ENCODE results near the gene SAMD13. TPM values are rescaled to one million over a fixed set of nuclear protein-coding genes. Genes with fewer than 3 reads are reported as not detected.
A peak's percentile ranks its signal among the peaks of the same experiment; 100 is the strongest.

Gene SAMD13
- total RNA-seq, 2 experiments from 2014 or later = 1.0 to 1.2 TPM

GRCh38 chr1:84363622-84364021, 62.1 kb downstream of the SAMD13 start:
- CTCF ChIA-PET = no interaction called here
- POLR2A ChIA-PET = no interaction called here

GRCh38 chr1:84365225-84366221, 64.0 kb downstream of the SAMD13 start:
- DNase-seq (peak; percentile 27), ATAC-seq (peak; percentile 94)
- no peak overlapping the region for H3K4me3 Mint-ChIP-seq
- intact Hi-C loops (cut with DNase I, micrococcal nuclease) = no loop called here
- no peaks in the 10 kb centered on the region for H3K27me3 Mint-ChIP-seq
- H3K9me3 Mint-ChIP-seq (ENCODE audit: low read depth) = no peaks in the 10 kb centered on the region
- no peaks in the 10 kb centered on the region for H3K36me3 Mint-ChIP-seq (ENCODE audit: low read depth)
- ChIA-PET POLR2A (no interaction called here), CTCF (no interaction called here)
- H3K4me1 Mint-ChIP-seq = peaks cover 10% of the 10 kb centered on the region
- H3K27ac Mint-ChIP-seq = no peak overlapping the region

More at GRCh38 chr1:84363622-84364021, 62.1 kb downstream of the SAMD13 start:
- Mint-ChIP-seq H3K4me1 (peaks cover 10% of the 10 kb centered on the region), H3K4me3 (no peak overlapping the region), H3K36me3 (ENCODE audit: low read depth) (no peaks in the 10 kb centered on the region), H3K27me3 (no peaks in the 10 kb centered on the region), H3K9me3 (ENCODE audit: low read depth) (no peaks in the 10 kb centered on the region), H3K27ac (no peak overlapping the region)
- DNase-seq (no peak), ATAC-seq (no peak)
- intact Hi-C loops (cut with DNase I, micrococcal nuclease) = no loop called here

- Mint-ChIP-seq H3K4me1 (peaks cover 10% of the 10 kb centered on the region), H3K4me3 (no peak overlapping the region)
- intact Hi-C loops (cut with DNase I, micrococcal nuclease) = no loop called here
Observed at GRCh38 chr1:84366786-84367185, 65.3 kb downstream of the SAMD13 start.

GRCh38 chr1:84367219-84367618, 65.7 kb downstream of the SAMD13 start:
- Mint-ChIP-seq H3K36me3 (ENCODE audit: low read depth) (no peaks in the 10 kb centered on the region), H3K4me1 (peaks cover 10% of the 10 kb centered on the region), H3K27ac (no peak overlapping the region), H3K9me3 (ENCODE audit: low read depth) (no peaks in the 10 kb centered on the region), H3K27me3 (no peaks in the 10 kb centered on the region), H3K4me3 (no peak overlapping the region)
- no peak for DNase-seq
- POLR2A ChIA-PET = no interaction called here
- no peak for ATAC-seq
- CTCF ChIA-PET = no interaction called here
- intact Hi-C loops (cut with DNase I, micrococcal nuclease) = no loop called here

More at GRCh38 chr1:84366786-84367185, 65.3 kb downstream of the SAMD13 start:
- ATAC-seq (no peak), DNase-seq (no peak)
- no peaks in the 10 kb centered on the region for H3K36me3 Mint-ChIP-seq (ENCODE audit: low read depth)
- no peaks in the 10 kb centered on the region for H3K9me3 Mint-ChIP-seq (ENCODE audit: low read depth)
- H3K27ac Mint-ChIP-seq = no peak overlapping the region
- CTCF ChIA-PET = no interaction called here
- no peaks in the 10 kb centered on the region for H3K27me3 Mint-ChIP-seq
- POLR2A ChIA-PET = no interaction called here

- Mint-ChIP-seq H3K4me1 (peaks cover 8% of the 10 kb centered on the region), H3K4me3 (no peak overlapping the region), H3K36me3 (ENCODE audit: low read depth) (no peaks in the 10 kb centered on the region), H3K9me3 (ENCODE audit: low read depth) (no peaks in the 10 kb centered on the region), H3K27me3 (no peaks in the 10 kb centered on the region), H3K27ac (no peak overlapping the region)
- POLR2A ChIA-PET = no interaction called here
- intact Hi-C loops (cut with DNase I, micrococcal nuclease) = no loop called here
- DNase-seq (no peak), ATAC-seq (no peak)
- CTCF ChIA-PET = no interaction called here
Observed at GRCh38 chr1:84368441-84368840, 66.9 kb downstream of the SAMD13 start.

- CTCF ChIA-PET = interaction anchor here (0.6 to 1.0 kb wide), 4 partner anchors 9 to 161 kb away, joined by 3 read pairs; no protein-coding TSS in a partner anchor
- intact Hi-C loops (cut with DNase I, micrococcal nuclease) = no loop called here
Observed at GRCh38 chr1:84370266-84370665, 68.8 kb downstream of the SAMD13 start.

GRCh38 chr1:84370831-84371394, 69.4 kb downstream of the SAMD13 start:
- Mint-ChIP-seq H3K9me3 (ENCODE audit: low read depth) (no peaks in the 10 kb centered on the region), H3K4me3 (no peak overlapping the region), H3K36me3 (ENCODE audit: low read depth) (no peaks in the 10 kb centered on the region), H3K27ac (no peak overlapping the region), H3K4me1 (peaks cover under 1% of the 10 kb centered on the region), H3K27me3 (no peaks in the 10 kb centered on the region)
- intact Hi-C loops (cut with DNase I, micrococcal nuclease) = no loop called here
- CTCF ChIA-PET = interaction anchor here (0.6 to 0.9 kb wide), 3 partner anchors 8 to 299 kb away, joined by 3 read pairs; no protein-coding TSS in a partner anchor
- DNase-seq (no peak), ATAC-seq (no peak)
- POLR2A ChIA-PET = no interaction called here

More at GRCh38 chr1:84370266-84370665, 68.8 kb downstream of the SAMD13 start:
- DNase-seq (no peak), ATAC-seq (no peak)
- H3K4me3 Mint-ChIP-seq = no peak overlapping the region
- POLR2A ChIA-PET = no interaction called here
- H3K27me3 Mint-ChIP-seq = no peaks in the 10 kb centered on the region
- no peaks in the 10 kb centered on the region for H3K9me3 Mint-ChIP-seq (ENCODE audit: low read depth)
- H3K4me1 Mint-ChIP-seq = peaks cover 7% of the 10 kb centered on the region
- H3K36me3 Mint-ChIP-seq (ENCODE audit: low read depth) = no peaks in the 10 kb centered on the region
- H3K27ac Mint-ChIP-seq = no peak overlapping the region

- H3K27me3 Mint-ChIP-seq = no peaks in the 10 kb centered on the region
- no peaks in the 10 kb centered on the region for H3K9me3 Mint-ChIP-seq (ENCODE audit: low read depth)
- H3K36me3 Mint-ChIP-seq (ENCODE audit: low read depth) = no peaks in the 10 kb centered on the region
- DNase-seq (no peak), ATAC-seq (no peak)
- no peaks in the 10 kb centered on the region for H3K4me1 Mint-ChIP-seq
- intact Hi-C loops (cut with DNase I, micrococcal nuclease) = no loop called here
- ChIA-PET POLR2A (no interaction called here), CTCF (no interaction called here)
- no peak overlapping the region for H3K27ac Mint-ChIP-seq
- no peak overlapping the region for H3K4me3 Mint-ChIP-seq
Observed at GRCh38 chr1:84373436-84374141, 72.1 kb downstream of the SAMD13 start.

GRCh38 chr1:84374991-84375696, 73.6 kb downstream of the SAMD13 start:
- DNase-seq = no peak
- POLR2A ChIA-PET = no interaction called here
- H3K27me3 Mint-ChIP-seq = no peaks in the 10 kb centered on the region
- no peak for ATAC-seq
- H3K4me3 Mint-ChIP-seq = no peak overlapping the region
- no peaks in the 10 kb centered on the region for H3K4me1 Mint-ChIP-seq
- no peaks in the 10 kb centered on the region for H3K9me3 Mint-ChIP-seq (ENCODE audit: low read depth)
- no peak overlapping the region for H3K27ac Mint-ChIP-seq
- intact Hi-C loops (cut with DNase I, micrococcal nuclease) = no loop called here
- CTCF ChIA-PET = interaction anchor here (1.7 kb wide), 1 partner anchor 14 kb away, joined by 4 read pairs; no protein-coding TSS in a partner anchor
- no peaks in the 10 kb centered on the region for H3K36me3 Mint-ChIP-seq (ENCODE audit: low read depth)

GRCh38 chr1:84376000-84376910, 74.7 kb downstream of the SAMD13 start:
- no peaks in the 10 kb centered on the region for H3K4me1 Mint-ChIP-seq
- DNase-seq (no peak), ATAC-seq (no peak)
- H3K4me3 Mint-ChIP-seq = no peak overlapping the region
- no peak overlapping the region for H3K27ac Mint-ChIP-seq
- CTCF ChIA-PET = interaction anchor here (1.4 to 1.7 kb wide), 2 partner anchors 15 to 66 kb away, joined by 3 to 4 read pairs; no protein-coding TSS in a partner anchor
- H3K27me3 Mint-ChIP-seq = no peaks in the 10 kb centered on the region
- intact Hi-C loops (cut with DNase I, micrococcal nuclease) = no loop called here
- POLR2A ChIA-PET = no interaction called here
- H3K9me3 Mint-ChIP-seq (ENCODE audit: low read depth) = no peaks in the 10 kb centered on the region
- H3K36me3 Mint-ChIP-seq (ENCODE audit: low read depth) = no peaks in the 10 kb centered on the region

All from activated CD4-positive, alpha-beta T cell treated with anti-CD3 and anti-CD28 coated beads for 36 hours (primary cell).